OCI-LY7 (cell line): Measurements from ENCODE around the gene SCG5. TPM values are rescaled to one million over a fixed set of nuclear protein-coding genes. Genes with fewer than 3 reads are reported as not detected.

ENCODE experiments used
- BruUV-seq: library from RNA; stranded (reverse); fragments of 400-500 nt; replicated peaks from 2 replicates; lab custom pipeline; 2021; lab: Mats Ljungman, UMichigan
- CTCF ChIA-PET: fragments of 300-600 bp; sonication (Branson Sonifier 250); formaldehyde crosslinking; loops from one replicate; lab custom pipeline; 2022; ENCODE audit warnings: antibody characterized with exemption; ENCODE audit not compliant: unreplicated experiment; lab: Charles Lee
- POLR2A ChIA-PET: fragments of 300-600 bp; sonication (Branson Sonifier 250); formaldehyde crosslinking; loops from one replicate; lab custom pipeline; 2022; ENCODE audit warnings: antibody characterized with exemption; lab: Charles Lee
- DNase-seq: peaks from one replicate; pipeline ENCODE4 v3.0.0-alpha.2; 2015; ENCODE audit warnings: low spot score
- H2AFZ ChIP-seq: fragments of 200-600 bp; sonication (generic), shearing (Covaris generic); 2 replicates; pipeline ENCODE4 v1.6.1; 2014; ENCODE audit warnings: mild to moderate bottlenecking, antibody characterized with exemption, low read length, moderate library complexity
- H3K27ac ChIP-seq: fragments of 200-600 bp; sonication (generic); 2 replicates; pipeline ENCODE4 v1.5.1; 2014; ENCODE audit warnings: mixed run types, low read depth, mild to moderate bottlenecking, moderate library complexity, low read length, inconsistent platforms; ENCODE audit not compliant: poor library complexity, severe bottlenecking
- H3K36me3 ChIP-seq: fragments of 200-600 bp; sonication (generic); 2 replicates; pipeline ENCODE4 v1.6.1; 2014; ENCODE audit warnings: mild to moderate bottlenecking, antibody characterized with exemption, low read length, moderate library complexity, mixed read lengths; ENCODE audit not compliant: insufficient read depth
- H3K4me1 ChIP-seq: fragments of 200-600 bp; sonication (generic); 2 replicates; pipeline ENCODE4 v1.5.1; 2014; ENCODE audit warnings: mild to moderate bottlenecking, low read length; ENCODE audit not compliant: insufficient read depth, poor library complexity, severe bottlenecking
- H3K4me2 ChIP-seq: fragments of 200-600 bp; sonication (generic); 2 replicates; pipeline ENCODE4 v1.6.1; 2014; ENCODE audit warnings: mild to moderate bottlenecking, low read length
- H3K4me3 ChIP-seq: fragments of 200-600 bp; sonication (generic); 2 replicates; pipeline ENCODE4 v1.5.1; 2014; ENCODE audit warnings: mild to moderate bottlenecking, low read depth, low read length; ENCODE audit not compliant: poor library complexity, severe bottlenecking
- H3K79me2 ChIP-seq: fragments of 200-600 bp; sonication (generic); 2 replicates; pipeline ENCODE4 v1.6.1; 2016; ENCODE audit warnings: low read depth, mild to moderate bottlenecking, low read length, moderate library complexity, mixed read lengths; ENCODE audit not compliant: insufficient read depth
- H3K9me2 ChIP-seq: fragments of 200-600 bp; sonication (generic); 2 replicates; pipeline ENCODE4 v1.6.1; 2016; ENCODE audit warnings: mild to moderate bottlenecking, low read length, mixed read lengths; ENCODE audit not compliant: insufficient read depth
- H3K9me3 ChIP-seq: fragments of 200-600 bp; sonication (generic); 2 replicates; pipeline ENCODE4 v1.6.1; 2014; ENCODE audit warnings: mild to moderate bottlenecking, mixed run types, low read length, mixed read lengths
- H4K20me1 ChIP-seq: fragments of 200-600 bp; sonication (generic); 2 replicates; pipeline ENCODE4 v1.6.1; 2014; ENCODE audit warnings: mild to moderate bottlenecking, antibody characterized with exemption, low read length, moderate library complexity, mixed read lengths; ENCODE audit not compliant: insufficient read depth
- CTCF ChIP-seq: fragments of 200-600 bp; sonication (generic); conservative IDR thresholded peaks from 2 replicates; pipeline ENCODE4 v1.5.1; 2014; ENCODE audit warnings: mild to moderate bottlenecking, antibody characterized with exemption, low read length, moderate library complexity, mixed read lengths
- EZH2phosphoT487 ChIP-seq: fragments of 200-600 bp; sonication (generic); IDR thresholded peaks from 2 replicates; pipeline ENCODE4 v1.6.1; 2018; ENCODE audit warnings: low read depth, borderline replicate concordance, mild to moderate bottlenecking, mixed run types, antibody characterized with exemption, low read length, moderate library complexity, mixed read lengths
- intact Hi-C: fragments of 100-400 bp; cut with micrococcal nuclease; formaldehyde crosslinking; loops from one replicate; pipeline ENCODE4 v1.10.0; 2022; ENCODE audit not compliant: unreplicated experiment
- total RNA-seq, 2 experiments: library from RNA; depleted of rRNA in 1 of 2; stranded (reverse); fragments of >200 nt in 1 of 2; shearing (Covaris generic) in 1 of 2; gene quantifications; 2 replicates each; pipeline ENCODE4 v1.2.3, GENCODE V29; 2014 to 2022

Gene SCG5
- total RNA-seq, 2 experiments from 2014 or later: 1.5 to 4.7 TPM

- Histone ChIP-seq H3K9me2 (no peaks in the 10 kb centered on the region), H3K4me2 (no peak overlapping the region), H3K4me3 (no peak overlapping the region), H3K9me3 (no peaks in the 10 kb centered on the region), H3K27ac (no peak overlapping the region), H3K4me1 (no peaks in the 10 kb centered on the region), H3K36me3 (no peaks in the 10 kb centered on the region), H4K20me1 (no peaks in the 10 kb centered on the region), H3K79me2 (no peaks in the 10 kb centered on the region), H2AFZ (no peak overlapping the region)
- ChIA-PET CTCF (no interaction called here), POLR2A (no interaction called here)
- intact Hi-C loops: no loop called here
- DNase-seq: no peak
- BruUV-seq: no TSS peak
- no peak for TF ChIP-seq CTCF
- TF ChIP-seq EZH2phosphoT487: no peak
Observed at GRCh38 chr15:32709295-32710033, 68.0 kb downstream of the SCG5 start.

- Histone ChIP-seq H3K79me2 (no peaks in the 10 kb centered on the region), H3K9me2 (no peaks in the 10 kb centered on the region), H2AFZ (no peak overlapping the region), H3K4me3 (no peak overlapping the region), H3K9me3 (no peaks in the 10 kb centered on the region), H3K4me1 (no peaks in the 10 kb centered on the region), H3K36me3 (no peaks in the 10 kb centered on the region), H4K20me1 (no peaks in the 10 kb centered on the region), H3K27ac (no peak overlapping the region), H3K4me2 (no peak overlapping the region)
- TF ChIP-seq EZH2phosphoT487 (no peak), CTCF (no peak)
- intact Hi-C loops: no loop called here
- no peak for DNase-seq
- POLR2A ChIA-PET: no interaction called here
- CTCF ChIA-PET: no interaction called here
- BruUV-seq: no TSS peak
Observed at GRCh38 chr15:32715276-32715675, 73.8 kb downstream of the SCG5 start.

- no peak for TF ChIP-seq CTCF
- no peak for TF ChIP-seq EZH2phosphoT487
- no peak overlapping the region for H3K4me3 ChIP-seq
- ChIA-PET CTCF (no interaction called here), POLR2A (interaction anchor here (0.8 kb wide), 1 partner anchor 11 kb away, joined by 4 read pairs; no protein-coding TSS in a partner anchor)
- H3K4me2 ChIP-seq: no peak overlapping the region
- H3K9me3 ChIP-seq: no peaks in the 10 kb centered on the region
- H2AFZ ChIP-seq: peak overlapping the region; percentile 18; the same call in 1 of the 2 replicates
- H3K4me1 ChIP-seq: no peaks in the 10 kb centered on the region
- H3K27ac ChIP-seq: no peak overlapping the region
- intact Hi-C loops: no loop called here
- BruUV-seq: no TSS peak
- no peaks in the 10 kb centered on the region for H3K9me2 ChIP-seq
- H3K79me2 ChIP-seq: no peaks in the 10 kb centered on the region
- no peaks in the 10 kb centered on the region for H4K20me1 ChIP-seq
- H3K36me3 ChIP-seq: no peaks in the 10 kb centered on the region
- no peak for DNase-seq
Observed at GRCh38 chr15:32716216-32716914, 74.9 kb downstream of the SCG5 start.
